GM21619 (cell line): Measurements from ENCODE around the gene GSTO2.

Experiments
- ATAC-seq: cut with Tn5 transposase; IDR thresholded peaks from one replicate; pipeline ENCODE4 v1.9.1; 2021; ENCODE audit not compliant: unreplicated experiment

GSTO2 gene

DNA sequence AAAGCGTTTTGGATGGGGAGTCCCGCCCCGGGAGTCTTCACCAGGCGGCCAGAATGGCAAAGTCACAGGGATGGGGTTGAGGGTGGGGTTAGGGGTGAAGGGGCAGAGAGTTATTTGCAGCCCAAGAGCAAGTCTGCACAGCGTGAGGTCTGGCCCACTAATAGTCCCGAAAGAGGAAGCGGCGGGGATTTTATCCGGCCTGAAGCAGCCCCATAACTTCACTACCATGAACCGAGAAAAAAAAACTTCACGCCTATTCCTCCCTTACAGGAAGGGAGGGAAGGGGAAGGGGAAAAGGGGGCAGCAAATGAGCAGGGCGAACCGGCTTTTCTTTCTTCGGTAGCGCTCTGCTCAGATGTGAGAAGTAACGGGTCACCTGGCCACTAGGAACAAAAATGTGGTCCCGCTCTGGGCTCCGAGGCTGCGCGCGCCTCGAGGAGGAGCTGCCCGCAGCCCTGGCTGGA is 68.6 kb downstream of the GSTO2 start:
- peak; percentile 39 for ATAC-seq

DNA sequence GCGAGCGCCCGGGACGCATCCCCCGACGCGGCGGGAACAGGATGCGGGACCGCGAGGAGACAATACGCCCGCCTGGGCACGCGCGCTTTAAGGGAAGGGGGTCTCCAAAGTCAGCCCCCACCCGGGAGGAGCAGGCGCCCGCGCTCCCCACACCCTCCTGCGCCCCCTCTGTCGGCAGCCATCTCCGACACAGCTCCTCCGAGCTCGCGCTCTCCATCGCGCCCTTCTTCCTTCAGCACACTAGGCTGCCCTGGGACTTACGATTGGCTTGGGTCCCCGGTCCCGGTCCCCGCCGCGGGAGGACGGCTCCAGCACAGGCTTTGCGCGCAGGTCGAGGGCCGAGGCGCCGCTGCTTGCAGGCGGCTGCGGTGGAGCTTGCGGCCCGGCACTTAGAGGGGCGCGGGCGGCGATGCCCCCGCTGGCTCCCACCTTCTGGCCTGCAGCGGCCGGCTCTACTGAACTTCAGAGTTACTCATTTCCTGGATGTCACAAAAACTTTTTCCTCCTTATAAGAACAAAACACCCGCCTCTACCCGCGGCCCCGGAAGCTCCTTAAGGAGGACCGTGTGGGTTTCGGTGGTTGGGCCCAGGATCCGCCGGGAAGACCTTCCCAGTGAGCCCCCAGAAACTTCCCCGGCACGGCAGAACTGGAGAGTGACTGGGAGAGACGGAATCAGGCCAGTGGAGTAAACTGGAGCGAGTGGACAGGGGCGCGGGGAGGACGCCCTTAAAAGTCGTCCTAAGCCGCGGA is 69.2 kb downstream of the GSTO2 start, which contains the start of gene ITPRIP:
ITPRIP (minus strand) TSS at position 481 of the 751 bp plus-strand sequence. CDS start 22,414 bp downstream, outside the sequence.
- ATAC-seq, result peak; percentile 68

DNA sequence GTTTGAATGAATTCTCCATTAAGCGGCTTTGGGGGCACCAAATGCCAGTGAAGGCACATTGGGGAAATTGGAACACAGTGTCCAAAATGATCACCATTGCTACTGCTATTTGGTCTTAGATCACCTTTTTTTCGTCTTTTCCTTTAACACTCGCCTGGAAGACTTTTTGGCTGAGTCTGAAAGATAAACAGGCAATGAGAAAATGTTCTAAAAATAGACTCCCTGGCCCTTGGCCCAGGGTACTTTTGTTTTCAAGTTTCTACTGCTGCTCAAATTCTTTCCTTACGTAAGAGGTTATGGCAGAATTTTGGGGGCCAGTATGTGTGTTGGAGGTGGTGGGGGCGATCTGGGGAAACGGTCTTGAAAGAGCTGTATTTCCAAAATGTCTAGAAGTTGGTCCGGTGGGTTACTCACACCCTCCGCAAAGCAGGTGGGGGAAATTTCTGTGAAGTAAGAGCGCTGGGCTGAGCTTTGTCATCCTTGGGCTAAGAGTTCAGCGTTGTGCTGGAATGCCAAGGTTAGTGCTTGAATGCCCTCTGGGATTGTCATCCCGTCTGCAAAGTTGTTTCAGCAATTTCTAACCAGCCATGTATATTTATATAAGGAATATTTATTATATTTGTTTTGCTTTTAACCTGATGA is 70.6 kb downstream of the GSTO2 start:
- ATAC-seq, result no peak

DNA sequence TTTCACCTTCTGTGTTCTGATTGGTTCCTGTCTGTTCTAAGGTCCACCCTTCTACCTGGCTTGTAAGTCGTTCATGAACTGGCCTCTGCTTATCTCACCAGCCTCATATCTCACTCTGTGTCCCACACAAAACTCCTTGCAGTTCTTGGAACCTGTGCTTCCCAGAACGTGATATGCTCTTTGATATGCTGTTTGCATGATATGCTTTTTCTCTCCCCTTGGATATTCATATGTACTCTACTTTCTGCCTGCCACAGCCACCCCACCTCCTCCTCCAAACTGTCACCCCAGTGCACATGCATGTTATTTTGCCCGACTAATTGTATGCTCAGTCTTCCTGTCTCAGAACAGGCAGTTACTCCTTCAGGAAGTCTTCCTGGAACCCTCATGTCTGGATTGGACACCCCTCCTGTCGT is 71.1 kb downstream of the GSTO2 start:
- no peak for ATAC-seq

DNA sequence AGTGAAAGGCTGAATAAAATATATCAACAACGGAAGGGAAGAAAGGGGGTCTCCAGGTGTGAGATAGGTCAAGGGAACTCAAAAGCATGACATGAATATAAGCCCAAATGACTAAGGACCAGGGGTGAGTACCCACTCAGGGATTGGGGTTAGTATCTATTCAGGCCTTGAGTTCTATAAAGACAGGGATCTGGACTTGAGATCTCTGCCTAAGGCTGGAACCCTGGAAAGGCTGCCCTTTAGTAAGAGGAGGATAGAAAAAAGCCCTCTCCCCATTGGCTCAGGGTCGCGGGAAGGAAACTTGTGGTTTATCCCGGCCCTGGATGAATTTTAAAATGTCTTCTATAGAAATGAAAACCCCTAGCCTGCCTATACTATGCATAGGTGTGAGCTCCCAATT is 71.7 kb downstream of the GSTO2 start:
- no peak for ATAC-seq

GRCh38 chr10:104342941-104343411 is 74.0 kb downstream of the GSTO2 start:
- no peak for ATAC-seq

- no peak for ATAC-seq
Measured at GRCh38 chr10:104344219-104344618, 75.2 kb downstream of the GSTO2 start.

- no peak for ATAC-seq
Measured at GRCh38 chr10:104345515-104345914, 76.5 kb downstream of the GSTO2 start.

DNA sequence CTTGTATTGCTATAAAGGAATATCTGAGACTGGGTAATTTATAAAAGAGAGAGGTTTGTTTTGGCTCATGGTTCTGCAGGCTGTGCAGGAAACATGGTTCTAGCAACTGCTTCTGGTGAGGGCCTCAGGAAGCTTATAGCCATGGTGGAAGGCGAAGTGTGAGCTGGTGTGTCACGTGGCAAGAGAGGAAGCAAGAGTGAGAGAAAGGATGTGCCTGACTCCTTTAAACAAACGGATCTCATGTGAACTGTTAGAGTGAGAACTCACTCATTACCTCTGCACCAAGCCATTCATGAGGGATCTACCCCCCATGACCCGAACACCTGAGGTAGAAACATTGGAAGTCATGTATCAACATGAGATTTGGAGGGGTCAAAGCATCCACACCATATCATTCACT is 77.0 kb downstream of the GSTO2 start:
- ATAC-seq, result no peak

DNA sequence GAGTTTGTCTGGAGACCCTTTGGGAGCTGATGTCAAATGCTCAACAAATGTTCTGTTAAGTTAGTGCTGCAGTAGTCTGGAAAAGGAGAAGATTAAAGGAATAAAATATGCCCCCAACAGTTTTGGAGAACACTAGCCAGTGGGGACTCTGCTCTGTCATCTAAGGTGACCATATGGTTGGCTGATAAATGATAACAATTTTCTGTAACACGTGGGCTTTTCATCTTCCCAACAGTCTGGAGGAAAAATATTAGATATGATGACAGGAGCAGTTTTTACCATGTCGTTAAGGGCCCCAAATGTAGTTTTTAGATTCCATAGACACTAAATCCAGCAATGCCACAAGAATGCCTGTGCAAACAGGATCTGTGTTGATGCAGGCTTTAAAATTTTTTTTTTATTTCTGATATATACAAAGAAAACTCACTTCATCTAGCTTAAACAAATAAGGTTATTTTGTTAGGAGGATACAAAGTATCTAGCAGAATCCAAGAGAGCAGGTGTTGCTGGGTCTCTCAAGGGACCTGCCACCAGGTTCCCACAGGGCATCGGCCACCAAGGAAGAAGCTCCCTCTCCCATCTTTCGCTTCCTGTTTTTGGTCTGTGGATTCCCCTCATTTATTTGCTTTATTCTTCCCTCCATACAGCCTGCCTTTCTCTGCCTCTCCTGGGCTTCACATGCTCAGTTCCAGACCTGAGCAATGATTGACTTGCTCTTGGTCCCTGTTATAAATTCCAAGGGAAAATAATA is 78.5 kb downstream of the GSTO2 start:
- ATAC-seq, result no peak

DNA sequence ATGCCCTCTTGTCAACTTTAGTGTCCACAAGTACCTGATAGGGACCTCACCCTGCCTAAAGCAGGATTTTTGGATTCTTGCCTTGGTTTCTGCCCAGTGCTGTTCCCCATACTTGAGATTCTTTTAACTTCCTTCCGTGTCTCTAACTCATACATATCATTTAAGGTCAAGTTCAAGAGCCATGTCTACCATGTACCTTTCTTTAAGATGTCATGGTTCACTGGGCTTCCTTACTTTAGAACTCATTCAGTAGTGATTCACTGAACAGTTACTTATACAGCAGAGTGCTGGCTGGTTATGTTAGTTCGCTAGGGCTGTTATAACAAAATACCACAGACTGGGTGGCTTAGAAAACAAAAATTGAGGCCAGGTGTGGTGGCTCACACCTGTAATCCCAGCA is 79.6 kb downstream of the GSTO2 start:
- ATAC-seq, result no peak

GRCh38 chr10:104349623-104350126 is 80.7 kb downstream of the GSTO2 start:
- peak; percentile 40 for ATAC-seq

DNA sequence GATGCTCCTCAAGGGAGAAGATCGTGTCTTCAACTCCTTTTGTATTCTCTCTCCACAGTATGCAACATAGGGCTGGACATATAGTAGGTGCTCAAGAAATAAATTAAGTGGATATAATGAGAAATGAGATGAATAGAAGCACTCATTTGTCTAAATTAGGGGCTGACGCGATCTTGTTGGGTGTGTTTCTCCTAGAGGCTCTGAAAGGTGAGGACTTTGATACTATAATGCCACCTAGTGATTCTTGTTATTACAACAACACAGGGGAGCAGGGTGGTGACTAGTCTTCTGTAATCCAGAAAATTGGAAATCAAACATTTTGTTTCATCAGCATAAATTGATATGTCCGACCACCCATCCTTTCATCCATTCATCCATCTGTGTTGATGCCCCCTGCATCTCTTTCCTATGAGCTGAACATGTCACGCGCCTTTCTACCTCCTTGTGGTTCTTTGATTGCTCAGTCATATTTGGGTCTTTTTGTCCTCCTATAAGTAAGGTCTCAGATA is 81.2 kb downstream of the GSTO2 start:
- ATAC-seq, result peak; percentile 40

- no peak for ATAC-seq
Measured at GRCh38 chr10:104351061-104351702, 82.2 kb downstream of the GSTO2 start.

DNA sequence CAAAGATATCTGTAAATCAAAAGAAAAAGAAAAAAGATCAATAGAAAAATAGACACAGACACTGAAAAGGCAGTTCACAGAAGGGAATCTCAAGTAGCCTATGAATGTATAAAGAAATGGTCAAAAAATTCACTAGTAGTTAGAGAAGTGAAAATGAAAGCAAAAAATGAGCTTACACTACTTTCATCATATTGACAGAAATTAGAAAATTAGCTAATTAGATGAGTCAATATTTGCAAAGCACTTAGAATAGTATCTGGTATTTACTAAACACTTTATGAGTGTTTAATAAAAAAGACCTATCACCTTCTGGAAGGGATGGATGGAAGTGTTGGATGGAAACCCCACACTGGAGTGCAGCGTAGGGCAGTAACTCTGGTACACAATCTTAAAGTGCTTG is 82.9 kb downstream of the GSTO2 start:
- ATAC-seq, result peak; percentile 21

- ATAC-seq, result peak; percentile 51
Measured at GRCh38 chr10:104353325-104354048, 84.5 kb downstream of the GSTO2 start, which contains the start of gene CFAP58. Gene CFAP58, plus strand, starts transcription at chr10:104353833. Its CDS starts 65 bp downstream, at chr10:104353898.
